ENCODE measurements around the gene POC1B. TPM values are rescaled to one million over a fixed set of nuclear protein-coding genes. Genes with fewer than 3 reads are reported as not detected.

Gene POC1B
- total RNA-seq, 1 donor from 2014 or later, result 5.7 TPM

DNA sequence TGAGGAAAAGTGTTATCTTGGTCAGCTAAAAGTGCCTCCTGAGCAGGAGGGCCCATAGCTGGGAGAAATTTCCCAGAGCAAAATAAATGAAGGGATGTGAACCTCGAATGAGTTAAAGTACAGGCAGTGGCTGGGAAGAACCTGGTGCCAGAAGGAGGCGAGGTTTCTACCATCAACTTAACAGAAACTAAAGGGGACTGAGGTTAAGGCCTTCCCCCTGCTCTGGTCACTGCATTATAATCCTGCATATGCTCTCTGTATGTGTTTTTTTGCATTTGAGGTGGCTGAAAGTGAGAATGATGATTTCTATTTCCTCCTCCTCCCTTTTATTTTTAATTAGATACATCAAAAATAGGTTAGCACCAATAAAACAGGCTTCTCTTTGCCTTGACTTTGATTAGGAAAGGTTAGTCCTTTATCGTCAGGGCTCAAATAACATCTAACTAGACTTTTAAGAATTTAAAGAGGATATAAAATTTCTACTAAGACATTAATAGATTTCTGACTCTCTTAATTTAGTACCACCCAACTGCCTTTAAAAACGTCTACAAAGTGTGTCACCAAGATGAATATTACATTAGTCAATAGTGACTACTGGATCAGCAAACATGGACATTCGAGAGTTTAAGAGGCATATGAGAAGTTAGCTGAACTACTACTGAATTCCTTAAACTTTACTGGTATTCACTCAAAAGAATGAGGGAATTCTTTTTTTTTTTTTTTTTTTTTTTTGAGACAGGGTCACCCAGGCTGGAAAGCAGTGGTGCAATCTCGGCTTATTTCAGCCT, 50.5 kb downstream of the POC1B start:
- H3K36me3 Mint-ChIP-seq (ENCODE audit: unreplicated experiment), result no peaks in the 10 kb centered on the region
- no peaks in the 10 kb centered on the region for H3K4me1 Mint-ChIP-seq (ENCODE audit: low read depth, unreplicated experiment)
- no peak overlapping the region for H3K4me3 Mint-ChIP-seq (ENCODE audit: unreplicated experiment)
- TF ChIP-seq, protein P1, sequence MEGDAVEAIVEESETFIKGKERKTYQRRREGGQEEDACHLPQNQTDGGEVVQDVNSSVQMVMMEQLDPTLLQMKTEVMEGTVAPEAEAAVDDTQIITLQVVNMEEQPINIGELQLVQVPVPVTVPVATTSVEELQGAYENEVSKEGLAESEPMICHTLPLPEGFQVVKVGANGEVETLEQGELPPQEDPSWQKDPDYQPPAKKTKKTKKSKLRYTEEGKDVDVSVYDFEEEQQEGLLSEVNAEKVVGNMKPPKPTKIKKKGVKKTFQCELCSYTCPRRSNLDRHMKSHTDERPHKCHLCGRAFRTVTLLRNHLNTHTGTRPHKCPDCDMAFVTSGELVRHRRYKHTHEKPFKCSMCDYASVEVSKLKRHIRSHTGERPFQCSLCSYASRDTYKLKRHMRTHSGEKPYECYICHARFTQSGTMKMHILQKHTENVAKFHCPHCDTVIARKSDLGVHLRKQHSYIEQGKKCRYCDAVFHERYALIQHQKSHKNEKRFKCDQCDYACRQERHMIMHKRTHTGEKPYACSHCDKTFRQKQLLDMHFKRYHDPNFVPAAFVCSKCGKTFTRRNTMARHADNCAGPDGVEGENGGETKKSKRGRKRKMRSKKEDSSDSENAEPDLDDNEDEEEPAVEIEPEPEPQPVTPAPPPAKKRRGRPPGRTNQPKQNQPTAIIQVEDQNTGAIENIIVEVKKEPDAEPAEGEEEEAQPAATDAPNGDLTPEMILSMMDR (IDR thresholded peaks at IDR 0.05; ENCODE audit: partially characterized antibody, unreplicated experiment), result no peak
- H3K9me3 Mint-ChIP-seq (ENCODE audit: unreplicated experiment), result no peaks in the 10 kb centered on the region
- DNase-seq, result no peak
- H3K27ac Mint-ChIP-seq (ENCODE audit: unreplicated experiment), result no peak overlapping the region
- H3K27me3 Mint-ChIP-seq (ENCODE audit: unreplicated experiment), result no peaks in the 10 kb centered on the region

DNA sequence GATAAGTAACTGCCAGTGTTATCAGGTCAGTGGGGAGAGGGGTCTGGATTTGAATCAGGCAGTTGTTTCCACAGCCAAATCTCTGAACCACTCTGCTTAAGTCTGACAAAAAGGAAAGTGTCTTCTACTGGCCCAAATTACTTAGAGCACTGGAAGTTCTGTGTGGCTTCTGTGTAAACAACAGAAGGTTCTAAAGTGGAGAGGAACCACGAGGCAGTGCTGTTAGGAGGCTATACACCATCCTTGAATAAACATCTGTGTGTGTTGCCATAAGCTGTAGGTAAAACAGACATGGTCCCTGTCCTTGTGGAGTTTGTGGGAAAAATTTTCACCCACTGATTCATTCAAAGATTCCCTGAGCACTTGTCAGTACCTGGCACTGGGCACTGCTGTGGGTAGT, 51.2 kb downstream of the POC1B start:
- no peaks in the 10 kb centered on the region for H3K9me3 Mint-ChIP-seq (ENCODE audit: unreplicated experiment)
- H3K36me3 Mint-ChIP-seq (ENCODE audit: unreplicated experiment), result no peaks in the 10 kb centered on the region
- no peak overlapping the region for H3K27ac Mint-ChIP-seq (ENCODE audit: unreplicated experiment)

DNA sequence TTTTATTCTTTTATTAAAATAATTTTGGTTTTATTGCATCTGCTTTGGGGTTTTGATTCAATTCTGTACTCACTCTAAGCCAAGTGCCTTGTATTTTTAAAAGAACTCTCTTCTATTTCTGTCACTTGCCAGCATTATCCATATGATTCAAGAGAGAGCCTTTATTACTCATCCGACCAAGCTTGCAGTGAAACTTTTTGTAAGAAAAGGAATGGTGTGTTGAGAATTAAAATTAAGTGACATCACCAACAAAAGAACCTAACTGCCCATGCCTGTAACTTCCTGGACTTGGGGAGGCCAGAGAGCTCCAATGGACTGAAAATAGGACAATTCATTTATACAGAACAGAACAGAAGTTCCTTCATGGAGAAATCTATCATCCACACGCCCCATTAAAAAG, 53.3 kb downstream of the POC1B start:
- H3K4me3 Mint-ChIP-seq (ENCODE audit: unreplicated experiment), result no peak overlapping the region
- DNase-seq, result no peak
- no peaks in the 10 kb centered on the region for H3K36me3 Mint-ChIP-seq (ENCODE audit: unreplicated experiment)
- TF ChIP-seq, protein P1 (IDR thresholded peaks at IDR 0.05; ENCODE audit: partially characterized antibody, unreplicated experiment), result no peak
- no peak overlapping the region for H3K27ac Mint-ChIP-seq (ENCODE audit: unreplicated experiment)
- no peaks in the 10 kb centered on the region for H3K27me3 Mint-ChIP-seq (ENCODE audit: unreplicated experiment)
- no peaks in the 10 kb centered on the region for H3K4me1 Mint-ChIP-seq (ENCODE audit: low read depth, unreplicated experiment)
- no peaks in the 10 kb centered on the region for H3K9me3 Mint-ChIP-seq (ENCODE audit: unreplicated experiment)

More for the DNA sequence above, 51.2 kb downstream of the POC1B start:
- TF ChIP-seq, protein P1 (IDR thresholded peaks at IDR 0.05; ENCODE audit: partially characterized antibody, unreplicated experiment), result no peak
- no peak for DNase-seq
- H3K27me3 Mint-ChIP-seq (ENCODE audit: unreplicated experiment), result no peaks in the 10 kb centered on the region
- no peaks in the 10 kb centered on the region for H3K4me1 Mint-ChIP-seq (ENCODE audit: low read depth, unreplicated experiment)
- H3K4me3 Mint-ChIP-seq (ENCODE audit: unreplicated experiment), result no peak overlapping the region

DNA sequence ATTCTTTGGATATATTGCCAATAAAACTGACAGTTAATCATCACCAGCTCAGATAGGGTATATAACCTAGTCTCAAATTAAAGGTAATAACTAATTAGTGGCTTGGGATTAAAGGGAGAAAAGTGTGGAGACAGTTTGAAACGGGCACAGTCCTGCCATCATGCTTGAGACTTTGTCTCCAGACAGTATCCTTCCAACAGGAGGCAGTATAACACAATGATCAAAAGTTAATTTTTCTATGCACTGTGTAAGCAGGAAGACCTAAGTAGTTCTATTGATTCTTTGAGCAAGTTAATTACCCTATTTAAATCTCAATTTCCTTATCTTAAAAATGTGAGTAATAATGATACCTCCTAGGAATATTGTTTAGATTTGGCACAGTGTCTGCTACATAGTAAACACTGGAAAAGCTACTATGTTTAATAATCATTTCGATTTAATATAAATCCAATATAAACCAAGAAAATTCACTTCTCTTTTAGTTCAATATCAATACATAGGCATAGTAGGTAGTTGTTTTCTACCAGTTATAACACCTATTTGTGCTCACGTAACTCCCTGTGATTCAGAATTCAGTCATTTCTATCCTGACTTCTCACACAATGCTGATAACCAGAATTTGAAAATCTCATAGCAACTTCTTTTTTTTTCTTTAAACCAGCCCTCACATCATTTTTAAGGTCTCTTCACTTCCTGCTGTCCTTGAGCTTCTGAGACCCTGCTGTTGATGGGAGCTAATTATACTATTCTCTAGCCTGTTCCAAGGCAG, 54.9 kb downstream of the POC1B start:
- Mint-ChIP-seq H3K4me1 (ENCODE audit: low read depth, unreplicated experiment) (no peaks in the 10 kb centered on the region), H3K27me3 (ENCODE audit: unreplicated experiment) (no peaks in the 10 kb centered on the region), H3K27ac (ENCODE audit: unreplicated experiment) (no peak overlapping the region), H3K4me3 (ENCODE audit: unreplicated experiment) (no peak overlapping the region), H3K9me3 (ENCODE audit: unreplicated experiment) (no peaks in the 10 kb centered on the region), H3K36me3 (ENCODE audit: unreplicated experiment) (no peaks in the 10 kb centered on the region)
- no peak for DNase-seq
- TF ChIP-seq, protein P1 (IDR thresholded peaks at IDR 0.05; ENCODE audit: partially characterized antibody, unreplicated experiment), result peak; percentile 60

DNA sequence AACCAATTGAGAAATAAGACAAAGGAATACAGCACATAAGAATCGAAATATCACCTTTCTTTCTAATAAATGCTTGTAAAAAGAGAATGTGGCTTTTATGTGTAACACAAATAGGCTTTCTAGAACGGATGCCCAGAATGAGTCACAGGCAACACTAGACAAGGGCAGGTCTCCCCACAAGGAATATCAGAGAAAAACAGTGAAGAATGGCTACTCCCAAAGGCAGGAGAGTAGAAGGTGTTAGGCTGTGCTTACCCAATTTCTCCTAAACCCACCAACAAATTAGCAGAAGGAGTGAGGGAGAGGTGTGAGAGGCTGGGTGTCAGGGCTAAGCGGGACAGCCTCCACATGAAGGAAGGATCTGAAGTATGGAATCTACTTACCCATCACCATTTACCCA, 56.5 kb downstream of the POC1B start:
- Mint-ChIP-seq H3K4me1 (ENCODE audit: low read depth, unreplicated experiment) (no peaks in the 10 kb centered on the region), H3K27ac (ENCODE audit: unreplicated experiment) (no peak overlapping the region), H3K4me3 (ENCODE audit: unreplicated experiment) (no peak overlapping the region), H3K27me3 (ENCODE audit: unreplicated experiment) (no peaks in the 10 kb centered on the region), H3K36me3 (ENCODE audit: unreplicated experiment) (no peaks in the 10 kb centered on the region), H3K9me3 (ENCODE audit: unreplicated experiment) (no peaks in the 10 kb centered on the region)
- TF ChIP-seq, protein P1 (IDR thresholded peaks at IDR 0.05; ENCODE audit: partially characterized antibody, unreplicated experiment), result no peak
- no peak for DNase-seq

Measured in glutamatergic neuron (in vitro differentiated cells).